NCI-H446 treated with DMSO at 0.1 percent for 48 hours (cell line): ENCODE data around the gene EDDM3A.
"Not testable (repeated sequence)": the region's sequence is repeated elsewhere in the genome, so short reads cannot be mapped to it uniquely, and the experiment has no call there.

ENCODE experiments used
- DNase-seq: peaks from one replicate; lab custom pipeline; 2025; lab: John Stamatoyannopoulos, UW

The EDDM3A gene

GRCh38 chr14:20733684-20734429 lies 11.8 kb upstream of the EDDM3A start:
- DNase-seq, result no peak

- no peak for DNase-seq
These were observed 11.3 kb upstream of the EDDM3A start for GRCh38 chr14:20734430-20734806.

GRCh38 chr14:20738292-20738691 lies 7.4 kb upstream of the EDDM3A start:
- DNase-seq, result not testable (repeated sequence)

GRCh38 chr14:20742132-20742531 lies 3.6 kb upstream of the EDDM3A start:
- no peak for DNase-seq

GRCh38 chr14:20743556-20743955 lies 2.1 kb upstream of the EDDM3A start:
- DNase-seq, result no peak

GRCh38 chr14:20746566-20746965 lies 879 bp downstream of the EDDM3A start:
- DNase-seq, result no peak

GRCh38 chr14:20748439-20748838 lies 2.8 kb downstream of the EDDM3A start:
- DNase-seq, result no peak

- no peak for DNase-seq
These were observed 4.5 kb downstream of the EDDM3A start for GRCh38 chr14:20750194-20750593.

GRCh38 chr14:20751963-20752562 lies 6.4 kb downstream of the EDDM3A start:
- no peak for DNase-seq

- DNase-seq, result no peak
These were observed 8.6 kb downstream of the EDDM3A start for GRCh38 chr14:20754308-20754707.

GRCh38 chr14:20755037-20755436 lies 9.3 kb downstream of the EDDM3A start:
- DNase-seq, result no peak

- DNase-seq, result no peak
These were observed 12.3 kb downstream of the EDDM3A start for GRCh38 chr14:20757965-20758364.

GRCh38 chr14:20759465-20759864 lies 13.8 kb downstream of the EDDM3A start:
- DNase-seq, result not testable (repeated sequence)

GRCh38 chr14:20760950-20761349 lies 15.3 kb downstream of the EDDM3A start:
- DNase-seq, result no peak

- DNase-seq, result no peak
These were observed 22.9 kb downstream of the EDDM3A start for GRCh38 chr14:20768593-20768892.

- no peak for DNase-seq
These were observed 23.7 kb downstream of the EDDM3A start for GRCh38 chr14:20769421-20769820.

GRCh38 chr14:20772650-20773049 lies 27.0 kb downstream of the EDDM3A start:
- DNase-seq, result no peak

- DNase-seq, result no peak
These were observed 28.7 kb downstream of the EDDM3A start for GRCh38 chr14:20774258-20774824.

- no peak for DNase-seq
These were observed 29.4 kb downstream of the EDDM3A start for GRCh38 chr14:20775043-20775442.

- no peak for DNase-seq
These were observed 30.2 kb downstream of the EDDM3A start for GRCh38 chr14:20775901-20776300.

GRCh38 chr14:20781803-20782202 lies 36.1 kb downstream of the EDDM3A start:
- no peak for DNase-seq

- no peak for DNase-seq
These were observed 36.7 kb downstream of the EDDM3A start for GRCh38 chr14:20782280-20782890.

- DNase-seq, result no peak
These were observed 41.3 kb downstream of the EDDM3A start for GRCh38 chr14:20787025-20787424.
